Inflammatory macrophage (primary cell): Measurements from ENCODE around the gene KCNN3.

Experiments used
- DNase-seq, 2 donors: peaks; one replicate each; pipeline ENCODE4 v3.0.0-alpha.2; 2020 to 2022

The KCNN3 gene

GRCh38 chr1:154747740-154748404, 122.2 kb downstream of the KCNN3 start:
- DNase-seq: no peak

GRCh38 chr1:154747380-154747739, 122.7 kb downstream of the KCNN3 start:
- no peak for DNase-seq

DNA sequence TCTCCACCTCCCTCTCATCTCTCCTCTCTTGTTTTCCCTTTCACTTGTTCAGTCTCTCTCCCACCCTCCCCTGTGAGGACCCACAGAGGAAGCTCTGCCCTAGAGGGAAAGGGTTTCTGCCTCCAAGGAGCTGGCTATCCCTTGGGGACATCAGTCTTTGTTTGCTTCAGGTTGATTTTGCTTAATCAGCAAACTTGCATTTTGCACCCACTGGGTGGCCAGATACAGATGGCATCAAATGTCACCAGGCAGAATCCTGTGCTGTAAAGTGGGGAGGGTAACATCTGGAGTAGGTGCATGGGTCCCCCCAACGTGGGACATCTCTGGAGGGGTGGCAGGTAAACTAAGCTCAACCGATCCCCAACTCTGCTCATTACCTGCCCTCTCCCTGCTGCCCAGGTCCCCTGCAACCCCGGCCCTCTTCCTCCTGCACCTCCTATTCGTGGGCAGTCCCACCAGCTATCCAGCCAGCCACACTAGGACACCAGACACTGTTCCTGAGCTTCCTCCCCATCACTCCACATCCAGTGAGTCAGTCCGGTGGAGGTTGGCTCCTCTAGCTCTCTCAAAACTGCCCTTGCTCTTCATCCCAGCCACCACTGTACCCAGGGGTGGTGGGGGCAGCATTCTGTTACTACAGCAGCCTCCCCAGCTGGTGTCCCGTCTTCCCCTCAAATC, 123.3 kb downstream of the KCNN3 start:
- no peak for DNase-seq

DNA sequence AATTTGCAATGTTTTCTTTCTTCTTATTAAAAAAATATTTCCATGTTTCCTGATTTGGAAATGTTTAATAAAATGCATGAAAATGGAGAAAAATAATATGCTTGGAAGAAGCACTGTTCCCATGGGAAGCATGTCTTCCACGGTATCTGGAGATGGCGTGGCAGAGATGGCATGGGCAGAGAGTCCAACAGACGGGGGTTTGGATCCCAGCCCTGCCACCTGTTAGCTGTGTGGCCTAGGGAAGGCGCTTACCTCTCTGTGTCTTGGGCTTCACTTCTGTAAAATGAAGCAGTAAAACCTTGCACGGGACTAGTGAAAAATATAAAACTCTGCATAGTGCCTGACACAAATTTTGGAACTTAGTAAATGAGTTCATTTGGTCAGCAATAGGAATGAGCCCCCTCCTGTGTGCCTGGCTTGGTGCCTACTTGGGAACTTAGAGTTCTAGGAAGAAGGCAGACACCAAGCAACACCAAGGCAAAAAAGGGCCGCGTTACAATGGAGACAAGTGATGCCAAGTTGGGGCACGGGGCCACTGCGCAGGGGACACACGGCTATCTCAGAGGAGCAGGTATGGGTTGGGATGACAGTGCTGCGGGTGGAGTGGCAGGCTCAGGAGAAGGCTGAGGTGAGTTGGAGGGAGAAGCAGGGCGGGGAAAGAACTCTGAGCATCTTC, 124.2 kb downstream of the KCNN3 start:
- DNase-seq: no peak

DNA sequence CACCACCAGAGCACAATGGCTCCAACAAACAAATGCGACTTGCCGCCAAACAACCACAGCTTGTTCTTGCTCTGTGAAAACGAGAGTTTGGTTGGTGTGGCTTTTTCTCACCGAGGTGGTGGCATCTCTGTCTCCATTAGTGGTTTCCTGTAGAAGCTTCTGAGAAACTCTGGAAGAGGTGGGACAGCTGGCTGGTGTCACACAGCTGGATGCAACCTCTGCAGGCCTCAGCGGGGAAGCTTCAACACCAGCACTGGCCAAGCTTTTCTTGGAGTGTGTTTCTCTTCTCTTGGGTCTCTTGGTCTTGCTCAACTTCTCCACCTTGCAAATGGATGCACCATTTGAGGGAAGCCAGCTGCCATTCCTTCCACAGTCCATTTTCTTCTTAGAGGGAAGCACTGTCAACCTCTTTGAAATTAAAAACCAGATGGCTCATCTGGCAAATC, 124.8 kb downstream of the KCNN3 start:
- no peak for DNase-seq

DNA sequence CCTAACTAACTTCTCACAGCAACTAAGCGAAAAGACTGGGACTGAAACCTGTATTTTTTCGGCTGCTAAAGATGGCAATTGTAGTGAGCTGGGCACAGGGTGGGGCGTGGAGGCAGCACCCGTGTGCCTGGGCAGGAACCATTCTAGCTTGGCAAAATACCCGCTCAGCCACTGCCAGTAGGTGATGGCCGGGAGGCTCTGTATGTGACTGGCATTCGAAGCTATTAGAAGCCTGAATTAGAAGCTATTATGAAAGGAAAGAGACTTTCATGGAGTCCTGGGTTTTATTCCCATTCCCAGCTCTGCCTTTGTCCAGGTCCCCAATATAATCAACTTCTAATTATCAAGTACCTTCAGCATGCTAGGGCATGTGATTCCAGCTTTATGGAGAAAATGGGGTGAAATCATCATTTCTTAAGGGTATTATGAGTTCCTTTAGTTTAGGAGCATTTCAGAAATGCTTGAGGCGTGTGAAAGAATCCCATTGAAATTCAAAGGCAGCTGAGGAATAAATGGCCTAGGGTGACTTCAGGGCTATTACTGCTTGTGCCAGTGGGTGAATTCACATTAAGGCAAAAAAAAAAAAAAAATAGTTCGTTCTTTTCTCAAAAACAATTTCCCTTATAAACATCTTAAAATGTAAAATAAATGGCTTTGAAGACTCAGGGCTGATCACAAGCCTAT, 125.6 kb downstream of the KCNN3 start:
- no peak for DNase-seq

GRCh38 chr1:154743526-154744036, 126.5 kb downstream of the KCNN3 start:
- DNase-seq: no peak

DNA sequence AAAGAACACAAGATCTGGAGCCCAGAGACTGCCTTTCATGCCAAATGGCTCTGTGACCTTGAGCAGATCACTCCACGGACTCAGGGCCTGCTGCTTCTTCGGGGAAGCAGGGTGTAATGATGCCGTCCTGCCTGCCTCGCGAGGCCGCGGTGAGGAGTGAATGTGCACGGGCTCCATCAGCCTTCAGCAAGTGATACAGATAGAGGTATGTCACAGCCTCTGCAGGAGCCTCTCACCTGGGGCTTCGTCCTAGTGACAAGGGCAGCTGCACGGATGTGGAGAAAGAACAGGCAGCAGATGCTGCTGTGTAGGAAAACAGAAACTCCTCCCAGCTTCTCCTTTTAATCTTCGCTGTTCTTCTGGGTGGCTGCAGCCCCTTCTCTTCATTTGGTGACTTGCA, 127.5 kb downstream of the KCNN3 start:
- no peak for DNase-seq

- no peak for DNase-seq
Observed at GRCh38 chr1:154741741-154742495, 128.2 kb downstream of the KCNN3 start.

- DNase-seq: no peak
Observed at GRCh38 chr1:154741327-154741726, 128.8 kb downstream of the KCNN3 start.

GRCh38 chr1:154739654-154740053, 130.4 kb downstream of the KCNN3 start:
- no peak for DNase-seq

DNA sequence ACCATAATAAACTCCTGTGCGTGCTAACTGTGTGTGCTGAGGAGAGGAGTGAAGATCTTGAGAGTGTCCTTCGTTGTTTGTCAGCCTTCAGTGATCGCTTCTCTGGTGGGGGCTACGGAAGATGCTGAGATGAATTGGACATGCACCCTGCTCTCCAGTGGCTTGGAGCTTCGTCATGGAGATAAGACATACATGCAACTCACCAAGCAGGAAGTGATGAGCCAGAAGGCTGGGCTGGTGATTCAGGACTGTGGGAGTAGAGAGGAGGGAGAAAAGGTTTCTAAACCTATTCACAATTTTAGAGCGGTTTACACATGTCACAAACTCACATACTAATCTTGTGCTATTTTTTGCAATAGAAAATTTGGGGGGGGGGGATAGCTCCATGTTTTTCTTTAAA, 133.2 kb downstream of the KCNN3 start:
- DNase-seq: peak; percentile 75 to 89

DNA sequence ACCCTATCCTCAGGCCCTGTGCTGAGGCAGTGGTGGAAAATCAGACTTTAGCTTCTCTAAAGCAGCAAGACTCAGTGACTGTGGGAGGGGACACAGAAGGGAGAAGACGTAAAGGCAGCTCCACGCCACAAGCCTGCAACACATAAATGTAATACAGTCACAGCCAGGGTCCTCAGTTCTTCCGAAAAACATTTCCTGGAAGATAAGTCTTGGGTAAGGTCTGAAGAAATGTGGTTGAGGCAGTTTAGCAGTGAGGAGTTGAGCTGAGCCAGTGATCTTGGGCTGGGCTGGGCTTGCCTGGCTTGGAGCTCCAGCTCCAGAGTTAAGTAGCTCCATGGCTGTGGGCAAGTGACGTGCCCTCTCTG, 134.3 kb downstream of the KCNN3 start:
- DNase-seq: peak; percentile 27 to 39

DNA sequence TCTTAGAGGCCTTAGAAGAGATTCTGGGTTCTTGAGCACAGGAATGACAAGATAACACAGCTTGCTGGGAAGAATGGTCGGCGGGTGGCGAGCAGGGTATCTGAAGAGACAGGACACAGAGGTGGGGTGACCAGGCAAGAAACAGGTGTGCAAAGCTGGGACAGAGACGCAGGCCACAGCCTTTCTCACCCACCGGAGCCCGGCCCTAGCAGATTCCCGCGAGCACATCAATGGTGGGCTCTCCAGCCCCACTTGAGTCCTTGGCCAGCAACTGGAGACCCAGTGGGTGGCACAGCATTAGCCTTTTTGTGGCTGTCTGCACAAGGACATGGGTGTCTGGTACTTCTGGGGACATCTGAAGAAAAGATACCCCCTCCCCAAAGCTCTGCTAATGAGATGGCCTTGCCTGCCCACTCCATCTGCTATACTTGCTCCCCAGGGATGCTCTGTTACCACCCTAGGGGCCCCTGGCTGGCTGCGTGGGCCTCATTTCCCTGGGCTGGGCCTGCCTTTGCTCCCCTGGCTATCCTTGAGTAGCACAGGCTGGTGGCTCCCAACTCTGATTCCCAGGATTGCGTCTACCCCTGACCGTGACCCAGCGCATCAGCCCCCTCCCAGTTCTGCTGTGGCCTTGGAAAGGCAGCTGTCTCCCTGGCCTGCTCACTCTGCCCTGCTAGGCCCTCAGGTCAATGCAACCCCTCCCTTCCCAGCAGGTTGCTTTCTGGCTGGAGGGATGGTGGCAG, 134.8 kb downstream of the KCNN3 start:
- no peak for DNase-seq

DNA sequence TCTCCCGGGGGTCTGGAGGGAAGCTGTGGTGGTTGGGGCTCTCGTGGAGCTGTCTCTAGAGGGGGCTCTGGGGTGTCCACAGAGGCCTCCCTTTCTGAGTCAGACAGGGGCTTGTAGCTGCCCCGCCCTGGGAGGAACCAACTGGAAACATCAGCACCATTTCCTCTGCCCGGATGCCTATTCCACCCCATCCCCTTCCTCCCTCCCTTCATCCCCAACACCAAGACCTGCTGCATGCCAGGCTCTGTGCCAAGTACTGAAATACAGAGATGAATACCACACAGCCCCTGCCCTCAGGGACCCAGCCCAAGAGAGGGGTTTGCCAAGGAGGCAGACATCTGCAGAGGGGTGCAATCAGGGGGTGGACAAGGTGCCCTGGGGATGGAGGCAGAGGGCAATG, 136.5 kb downstream of the KCNN3 start:
- no peak for DNase-seq

- peak in 1 of 2 donors; percentile 20 for DNase-seq
Observed at GRCh38 chr1:154730986-154731489, 139.0 kb downstream of the KCNN3 start.

GRCh38 chr1:154730259-154730658, 139.8 kb downstream of the KCNN3 start:
- no peak for DNase-seq

DNA sequence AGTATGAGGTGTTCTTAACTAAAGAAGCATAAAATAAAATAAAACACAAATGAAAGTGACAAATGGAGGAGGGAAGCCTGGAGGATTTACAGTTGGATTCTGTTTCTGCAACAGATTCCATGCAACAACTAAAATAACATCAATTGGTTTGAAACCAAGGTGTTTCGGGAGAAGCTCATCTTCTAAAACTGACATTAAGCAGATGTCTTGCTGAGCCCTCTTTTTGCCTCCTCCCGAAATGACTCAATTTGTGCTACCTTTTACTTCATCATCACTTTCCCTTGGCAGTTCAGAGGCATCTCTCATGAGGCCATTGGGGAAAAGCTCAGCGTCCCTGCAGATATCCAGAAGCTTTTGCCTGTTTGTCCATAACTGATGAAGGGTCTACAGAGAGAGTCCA, 140.5 kb downstream of the KCNN3 start:
- DNase-seq: no peak

GRCh38 chr1:154729031-154729442, 141.0 kb downstream of the KCNN3 start:
- DNase-seq: no peak

- DNase-seq: no peak
Observed at GRCh38 chr1:154726896-154727753, 143.0 kb downstream of the KCNN3 start.
